Renal cortical epithelial cell (primary cell): ENCODE measurements around the gene SELENOP. TPM values are rescaled to one million over a fixed set of nuclear protein-coding genes. Genes with fewer than 3 reads are reported as not detected.

Source experiments
- total RNA-seq: library from RNA; depleted of rRNA; stranded (reverse); fragments of >200 nt; gene quantifications from 2 replicates; pipeline ENCODE4 v1.2.3, GENCODE V29; 2014

The SELENOP gene
- total RNA-seq, 1 donor from 2014 or later: 65.8 TPM

Other genes starting within 250 kb of the SELENOP start
- gene CCDC152, start 55.1 kb downstream of the SELENOP start, total RNA-seq: 1.1 TPM in 1 of 2 replicates, not detected in the other
- gene ANXA2R, start 228.4 kb upstream of the SELENOP start, total RNA-seq: 0.52 and 3.0 TPM in 2 replicates